ENCODE results near the gene MS4A10. TPM values are rescaled to one million over a fixed set of nuclear protein-coding genes. Genes with fewer than 3 reads are reported as not detected.

The MS4A10 gene
- total RNA-seq, 2 experiments from 2014 or later: not detected

- Mint-ChIP-seq H3K4me1 (no peaks in the 10 kb centered on the region), H3K36me3 (ENCODE audit: low read depth) (no peaks in the 10 kb centered on the region), H3K4me3 (no peak overlapping the region), H3K27ac (no peak overlapping the region), H3K9me3 (no peaks in the 10 kb centered on the region), H3K27me3 (peaks cover 6% of the 10 kb centered on the region)
- DNase-seq: no peak
- POLR2A ChIA-PET: no interaction called here
- CTCF ChIA-PET: interaction anchor here (0.9 kb wide), 1 partner anchor 105 kb away, joined by 3 read pairs; no protein-coding TSS in a partner anchor
Measured at GRCh38 chr11:60782393-60783140, 2.6 kb upstream of the MS4A10 start.

- no peaks in the 10 kb centered on the region for H3K36me3 Mint-ChIP-seq (ENCODE audit: low read depth)
- no peaks in the 10 kb centered on the region for H3K4me1 Mint-ChIP-seq
- no peaks in the 10 kb centered on the region for H3K9me3 Mint-ChIP-seq
- no peak overlapping the region for H3K27ac Mint-ChIP-seq
- DNase-seq: no peak
- ChIA-PET CTCF (no interaction called here), POLR2A (no interaction called here)
- peaks cover 3% of the 10 kb centered on the region for H3K27me3 Mint-ChIP-seq
- H3K4me3 Mint-ChIP-seq: no peak overlapping the region
Measured at GRCh38 chr11:60783141-60783484, 2.0 kb upstream of the MS4A10 start.

- ChIA-PET POLR2A (no interaction called here), CTCF (interaction anchor here (1.4 kb wide), 1 partner anchor 104 kb away, joined by 5 read pairs; no protein-coding TSS in a partner anchor)
- DNase-seq: no peak
- Mint-ChIP-seq H3K27ac (no peak overlapping the region), H3K27me3 (peaks cover 3% of the 10 kb centered on the region), H3K4me3 (no peak overlapping the region), H3K4me1 (no peaks in the 10 kb centered on the region), H3K36me3 (ENCODE audit: low read depth) (no peaks in the 10 kb centered on the region), H3K9me3 (no peaks in the 10 kb centered on the region)
Measured at GRCh38 chr11:60783911-60784310, 1.2 kb upstream of the MS4A10 start.

GRCh38 chr11:60785806-60786361, 751 bp downstream of the MS4A10 start:
- H3K27ac Mint-ChIP-seq: no peak overlapping the region

GRCh38 chr11:60786811-60787567, 1.9 kb downstream of the MS4A10 start:
- Mint-ChIP-seq H3K4me3 (no peak overlapping the region), H3K4me1 (no peaks in the 10 kb centered on the region), H3K27me3 (peaks cover 4% of the 10 kb centered on the region), H3K9me3 (no peaks in the 10 kb centered on the region), H3K27ac (no peak overlapping the region), H3K36me3 (ENCODE audit: low read depth) (no peaks in the 10 kb centered on the region)
- ChIA-PET CTCF (no interaction called here), POLR2A (no interaction called here)
- no peak for DNase-seq

More at GRCh38 chr11:60785806-60786361, 751 bp downstream of the MS4A10 start:
- DNase-seq: no peak
- POLR2A ChIA-PET: no interaction called here
- no peak overlapping the region for H3K4me3 Mint-ChIP-seq
- no peaks in the 10 kb centered on the region for H3K4me1 Mint-ChIP-seq
- no peaks in the 10 kb centered on the region for H3K9me3 Mint-ChIP-seq
- no peaks in the 10 kb centered on the region for H3K27me3 Mint-ChIP-seq
- CTCF ChIA-PET: no interaction called here
- no peaks in the 10 kb centered on the region for H3K36me3 Mint-ChIP-seq (ENCODE audit: low read depth)

- Mint-ChIP-seq H3K4me1 (no peaks in the 10 kb centered on the region), H3K4me3 (no peak overlapping the region), H3K27ac (no peak overlapping the region), H3K9me3 (no peaks in the 10 kb centered on the region), H3K27me3 (peaks cover 7% of the 10 kb centered on the region), H3K36me3 (ENCODE audit: low read depth) (no peaks in the 10 kb centered on the region)
- ChIA-PET POLR2A (no interaction called here), CTCF (interaction anchor here (1.4 kb wide), 1 partner anchor 13 kb away, joined by 5 read pairs; no protein-coding TSS in a partner anchor)
- no peak for DNase-seq
Measured at GRCh38 chr11:60788401-60789125, 3.4 kb downstream of the MS4A10 start.

GRCh38 chr11:60790726-60791125, 5.6 kb downstream of the MS4A10 start:
- no peak overlapping the region for H3K4me3 Mint-ChIP-seq
- no peaks in the 10 kb centered on the region for H3K9me3 Mint-ChIP-seq
- H3K27ac Mint-ChIP-seq: no peak overlapping the region
- H3K36me3 Mint-ChIP-seq (ENCODE audit: low read depth): no peaks in the 10 kb centered on the region
- no peaks in the 10 kb centered on the region for H3K4me1 Mint-ChIP-seq
- CTCF ChIA-PET: no interaction called here
- POLR2A ChIA-PET: no interaction called here
- DNase-seq: no peak
- peaks cover 7% of the 10 kb centered on the region for H3K27me3 Mint-ChIP-seq

GRCh38 chr11:60791153-60791933, 6.2 kb downstream of the MS4A10 start:
- H3K9me3 Mint-ChIP-seq: no peaks in the 10 kb centered on the region
- ChIA-PET POLR2A (no interaction called here), CTCF (interaction anchor here (0.5 to 0.9 kb wide), 3 partner anchors 15 to 84 kb away, joined by 3 to 4 read pairs (median 3); no protein-coding TSS in a partner anchor)
- no peaks in the 10 kb centered on the region for H3K36me3 Mint-ChIP-seq (ENCODE audit: low read depth)
- H3K4me3 Mint-ChIP-seq: no peak overlapping the region
- no peak for DNase-seq
- H3K27ac Mint-ChIP-seq: no peak overlapping the region
- H3K27me3 Mint-ChIP-seq: peaks cover 7% of the 10 kb centered on the region
- no peaks in the 10 kb centered on the region for H3K4me1 Mint-ChIP-seq

- Mint-ChIP-seq H3K9me3 (no peaks in the 10 kb centered on the region), H3K27ac (no peak overlapping the region)
- CTCF ChIA-PET: no interaction called here
Measured at GRCh38 chr11:60792521-60792920, 7.4 kb downstream of the MS4A10 start.

GRCh38 chr11:60795291-60795690, 10.2 kb downstream of the MS4A10 start:
- CTCF ChIA-PET: interaction anchor here (1.2 kb wide), 1 partner anchor 33 kb away, joined by 3 read pairs; no protein-coding TSS in a partner anchor
- Mint-ChIP-seq H3K4me1 (no peaks in the 10 kb centered on the region), H3K36me3 (ENCODE audit: low read depth) (no peaks in the 10 kb centered on the region), H3K27ac (no peak overlapping the region), H3K4me3 (no peak overlapping the region), H3K27me3 (peaks cover 13% of the 10 kb centered on the region), H3K9me3 (no peaks in the 10 kb centered on the region)
- POLR2A ChIA-PET: no interaction called here
- DNase-seq: no peak

More at GRCh38 chr11:60792521-60792920, 7.4 kb downstream of the MS4A10 start:
- POLR2A ChIA-PET: no interaction called here
- peaks cover 7% of the 10 kb centered on the region for H3K27me3 Mint-ChIP-seq
- no peak for DNase-seq
- H3K4me1 Mint-ChIP-seq: no peaks in the 10 kb centered on the region
- H3K4me3 Mint-ChIP-seq: no peak overlapping the region
- no peaks in the 10 kb centered on the region for H3K36me3 Mint-ChIP-seq (ENCODE audit: low read depth)

- no peaks in the 10 kb centered on the region for H3K9me3 Mint-ChIP-seq
- H3K4me3 Mint-ChIP-seq: no peak overlapping the region
- no peak overlapping the region for H3K27ac Mint-ChIP-seq
- no peak for DNase-seq
- POLR2A ChIA-PET: no interaction called here
- CTCF ChIA-PET: interaction anchor here (2.0 kb wide), 1 partner anchor 23 kb away, joined by 6 read pairs; no protein-coding TSS in a partner anchor
- H3K4me1 Mint-ChIP-seq: no peaks in the 10 kb centered on the region
- no peaks in the 10 kb centered on the region for H3K36me3 Mint-ChIP-seq (ENCODE audit: low read depth)
- peaks cover 10% of the 10 kb centered on the region for H3K27me3 Mint-ChIP-seq
Measured at GRCh38 chr11:60797846-60798630, 12.9 kb downstream of the MS4A10 start.

- Mint-ChIP-seq H3K4me1 (no peaks in the 10 kb centered on the region), H3K4me3 (no peak overlapping the region), H3K9me3 (no peaks in the 10 kb centered on the region), H3K27me3 (peaks cover 9% of the 10 kb centered on the region), H3K27ac (no peak overlapping the region), H3K36me3 (ENCODE audit: low read depth) (no peaks in the 10 kb centered on the region)
- DNase-seq: no peak
- ChIA-PET CTCF (interaction anchor here (1.0 kb wide), 1 partner anchor 169 kb away, joined by 3 read pairs; no protein-coding TSS in a partner anchor), POLR2A (no interaction called here)
Measured at GRCh38 chr11:60798631-60799030, 13.5 kb downstream of the MS4A10 start.

Measured in activated CD4-positive, alpha-beta memory T cell treated with anti-CD3 and anti-CD28 coated beads, Interleukin-2, amount 10 ng/mL, durations not matched to agents 7 days and 5 days (primary cell).